GM12892 (cell line): ENCODE data around the gene DIP2B.

Experiments used
- POLR2A ChIP-seq: IDR thresholded peaks from 2 replicates; pipeline ENCODE4 v1.6.1; 2011; ENCODE audit warnings: low read depth, low read length, control low read depth
- POLR2AphosphoS5 ChIP-seq: IDR thresholded peaks from 2 replicates; pipeline ENCODE4 v1.6.1; 2011; ENCODE audit warnings: low read depth, low read length, control low read depth
- TAF1 ChIP-seq: IDR thresholded peaks from 2 replicates; pipeline ENCODE4 v1.6.1; 2011; ENCODE audit warnings: low read depth, mild to moderate bottlenecking, control low read depth, low read length, borderline replicate concordance

DNA sequence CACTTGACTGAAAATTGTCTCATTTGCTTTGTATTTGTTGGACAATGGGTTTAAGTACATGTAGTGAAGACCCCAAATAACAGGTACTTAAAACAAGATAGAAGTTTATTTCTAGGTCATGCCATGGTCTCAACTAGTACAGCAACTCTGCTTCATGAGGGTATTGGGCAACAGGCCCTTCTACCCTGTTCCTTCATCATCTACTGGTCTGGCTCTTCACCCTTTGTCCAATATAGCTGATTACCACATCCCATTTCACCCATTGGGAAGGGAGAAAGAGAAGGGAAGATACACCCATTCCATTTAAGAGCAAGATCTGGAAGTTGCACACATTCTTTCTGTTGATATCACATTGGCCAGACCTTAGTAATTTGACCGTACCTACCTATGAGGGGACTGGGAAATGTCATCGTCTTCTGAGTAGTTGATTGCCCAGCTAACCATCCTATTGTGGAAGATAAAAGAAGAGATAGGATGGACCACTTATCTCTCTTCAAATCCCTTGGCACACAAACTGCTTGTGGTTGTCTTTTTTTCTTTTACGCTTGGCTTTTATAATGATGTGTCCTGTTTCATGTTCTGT is 104.6 kb downstream of the DIP2B start:
- TF ChIP-seq POLR2A (no peak), TAF1 (no peak), POLR2AphosphoS5 (no peak)
